HG03025 (cell line): ENCODE measurements around the gene PELI2.

ENCODE experiments used
- ATAC-seq: cut with Tn5 transposase; IDR thresholded peaks from one replicate; pipeline ENCODE4 v1.9.1; 2021; ENCODE audit warnings: mild to moderate bottlenecking, moderate library complexity; ENCODE audit not compliant: unreplicated experiment, low FRiP score

PELI2 gene

DNA sequence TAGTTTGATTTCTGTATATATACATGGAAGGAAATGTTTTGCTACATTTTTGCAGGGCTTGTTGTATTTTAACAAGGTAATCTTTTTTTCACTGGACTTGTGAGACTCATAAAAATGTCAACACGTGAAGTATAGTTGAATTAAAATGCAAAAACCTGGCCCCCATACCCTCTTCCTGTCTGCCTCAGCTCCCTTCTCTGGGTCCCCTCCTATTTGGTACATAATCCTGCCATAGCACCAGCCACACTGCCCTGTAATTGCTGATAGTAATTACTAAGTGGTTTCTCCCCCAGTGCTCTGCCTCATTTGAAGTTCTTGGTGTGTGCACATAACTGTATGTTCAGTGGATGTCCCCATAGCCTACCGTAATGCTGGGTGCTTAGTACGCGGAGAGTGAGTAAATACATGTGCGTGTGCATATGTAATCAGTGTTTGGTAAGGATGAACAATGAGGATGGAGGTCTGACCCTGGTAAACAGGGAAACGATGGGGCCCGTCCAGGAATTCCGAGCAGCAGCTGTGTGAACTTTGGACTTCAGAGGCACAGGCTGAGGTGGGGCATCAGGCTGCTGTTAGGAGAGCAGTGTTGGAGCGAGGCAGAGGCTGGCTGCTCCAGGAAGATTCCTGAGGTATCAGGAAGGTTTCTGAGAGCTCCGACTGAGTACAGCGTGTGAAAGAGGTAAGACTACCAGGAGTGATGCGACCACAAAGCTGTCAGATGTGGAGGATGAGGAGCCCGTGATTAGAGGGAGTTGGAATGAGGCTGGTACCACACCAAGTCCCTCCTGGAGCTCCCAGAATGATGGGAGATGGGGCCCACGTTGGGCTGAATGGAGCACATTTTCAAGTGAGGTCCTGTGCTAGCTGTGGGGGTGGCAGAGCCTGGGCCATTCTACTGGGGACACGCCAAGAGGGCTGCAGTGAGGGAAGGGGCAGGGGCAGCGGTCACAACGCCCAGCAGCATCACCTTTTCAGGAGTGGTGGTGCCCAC is 106.8 kb downstream of the PELI2 start:
- no peak for ATAC-seq

DNA sequence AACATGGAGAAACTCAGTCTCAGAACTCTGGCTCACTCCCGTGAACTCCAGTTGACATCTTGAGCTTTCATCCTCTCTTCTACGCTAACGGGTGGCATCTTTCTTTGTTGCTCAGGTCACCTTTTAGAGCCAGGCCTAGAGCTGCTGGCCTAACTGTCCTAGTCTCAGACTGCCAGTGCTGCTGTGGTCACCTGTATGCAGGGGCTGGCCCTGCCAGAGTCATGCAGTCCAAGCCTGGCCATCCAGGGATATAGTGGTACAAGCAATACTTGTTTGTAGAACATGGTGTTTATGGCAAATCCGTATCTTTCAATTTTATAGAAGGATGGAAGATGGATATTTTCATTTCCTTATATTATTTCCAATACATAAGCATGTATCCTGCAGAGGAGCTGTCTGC is 117.2 kb downstream of the PELI2 start:
- no peak for ATAC-seq

DNA sequence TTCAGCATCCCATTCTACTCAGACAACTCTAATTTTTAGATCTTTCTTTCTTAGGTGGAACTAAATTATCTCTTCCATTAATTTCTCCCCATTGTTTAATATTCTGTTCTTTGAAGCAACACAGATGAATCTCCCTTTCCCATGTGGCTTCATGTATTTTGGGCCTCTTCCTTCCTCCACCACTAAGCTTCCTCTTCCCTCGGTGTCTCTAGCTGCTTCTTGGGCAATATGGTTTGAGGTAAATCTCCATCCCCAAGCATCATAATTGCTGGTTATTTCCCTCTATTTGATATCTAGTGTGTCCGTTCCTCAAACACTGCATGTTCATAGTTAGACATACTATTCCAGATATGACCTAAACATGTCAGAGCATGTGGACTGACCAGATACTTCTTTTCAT is 119.2 kb downstream of the PELI2 start:
- ATAC-seq: no peak

- no peak for ATAC-seq
Measured at GRCh38 chr14:56241461-56241860, 123.2 kb downstream of the PELI2 start.

GRCh38 chr14:56243110-56243509 is 124.9 kb downstream of the PELI2 start:
- no peak for ATAC-seq

DNA sequence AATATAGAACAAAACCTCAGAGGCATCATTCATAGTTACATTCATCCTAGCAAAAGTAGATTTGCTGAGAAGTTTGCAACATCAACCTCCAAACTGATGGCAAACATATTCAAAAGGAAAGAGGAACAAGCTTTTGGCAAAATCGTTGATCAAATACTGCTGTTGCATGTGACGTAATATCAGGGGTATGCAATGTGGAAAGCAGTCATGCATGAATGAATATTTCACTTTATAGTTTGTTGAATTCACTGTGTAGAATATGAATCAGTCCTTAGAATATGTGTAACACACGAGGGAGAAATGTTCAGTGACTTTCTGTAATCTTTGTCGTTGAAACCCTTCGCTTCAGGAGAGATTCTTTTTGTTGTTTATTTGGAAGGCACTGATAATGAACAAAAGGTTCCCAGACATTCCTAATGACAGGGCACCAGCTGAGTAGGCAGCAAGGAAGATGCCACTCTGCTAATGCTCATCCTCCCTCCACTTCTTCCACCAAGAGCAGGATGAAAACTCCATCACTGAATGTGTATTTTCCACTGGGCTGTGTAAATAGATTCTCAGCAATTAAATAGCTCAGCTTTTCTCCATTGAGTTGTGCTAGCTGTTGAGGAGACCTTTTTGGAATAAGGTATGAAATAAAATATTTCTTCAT is 126.1 kb downstream of the PELI2 start:
- no peak for ATAC-seq

DNA sequence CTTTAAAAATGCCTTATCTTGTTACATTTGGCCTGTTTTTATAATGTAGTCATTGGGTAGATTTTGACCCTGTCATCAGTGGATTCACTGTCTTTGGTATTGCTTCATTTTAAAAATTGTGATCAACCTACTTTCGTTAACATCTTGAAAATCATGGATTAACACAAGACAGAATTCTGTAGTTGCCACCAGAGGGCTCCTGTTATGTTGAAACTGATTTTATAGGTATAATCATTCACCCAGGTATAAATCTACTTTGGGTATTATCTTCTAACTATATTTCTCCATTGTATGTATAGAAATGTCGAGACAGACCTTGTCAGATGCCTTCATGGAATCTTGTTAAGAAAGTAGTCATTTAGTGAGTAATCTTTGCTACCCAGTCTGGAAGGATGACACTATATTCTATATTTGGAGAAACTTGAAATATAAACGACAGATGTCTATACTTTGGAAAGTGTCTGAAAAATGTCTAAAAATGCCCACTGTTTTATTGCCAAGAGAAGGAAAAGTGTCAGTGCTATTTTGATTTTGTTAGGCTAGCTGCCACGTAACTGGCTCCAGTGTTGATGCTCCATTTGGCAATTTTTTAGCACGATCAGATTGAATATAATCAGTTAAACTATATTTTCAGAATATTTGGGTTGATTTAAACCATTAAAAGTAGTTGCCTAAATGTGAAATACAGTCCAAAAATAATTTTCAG is 129.4 kb downstream of the PELI2 start:
- no peak for ATAC-seq

- no peak for ATAC-seq
Measured at GRCh38 chr14:56248442-56248841, 130.2 kb downstream of the PELI2 start.

GRCh38 chr14:56261046-56261445 is 142.8 kb downstream of the PELI2 start:
- no peak for ATAC-seq

- no peak for ATAC-seq
Measured at GRCh38 chr14:56262530-56262929, 144.3 kb downstream of the PELI2 start.

DNA sequence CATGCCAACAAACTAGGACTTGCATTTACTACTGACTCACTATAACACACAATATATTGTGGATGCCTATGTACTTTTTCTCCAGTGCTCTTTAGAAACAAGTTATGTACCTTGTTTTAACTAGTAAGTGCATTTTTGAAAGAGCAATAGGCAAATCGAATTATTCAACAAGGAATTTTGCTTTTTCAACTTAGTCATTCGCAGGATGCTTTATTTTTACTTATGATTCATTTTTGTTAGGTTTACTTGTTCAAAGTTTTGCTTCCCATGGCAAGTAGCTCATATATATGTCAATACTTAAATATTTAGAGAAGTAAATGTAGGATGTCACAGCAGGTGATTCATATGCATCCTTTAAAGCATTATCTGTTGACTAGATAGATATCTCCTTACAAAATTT is 149.8 kb downstream of the PELI2 start:
- no peak for ATAC-seq

DNA sequence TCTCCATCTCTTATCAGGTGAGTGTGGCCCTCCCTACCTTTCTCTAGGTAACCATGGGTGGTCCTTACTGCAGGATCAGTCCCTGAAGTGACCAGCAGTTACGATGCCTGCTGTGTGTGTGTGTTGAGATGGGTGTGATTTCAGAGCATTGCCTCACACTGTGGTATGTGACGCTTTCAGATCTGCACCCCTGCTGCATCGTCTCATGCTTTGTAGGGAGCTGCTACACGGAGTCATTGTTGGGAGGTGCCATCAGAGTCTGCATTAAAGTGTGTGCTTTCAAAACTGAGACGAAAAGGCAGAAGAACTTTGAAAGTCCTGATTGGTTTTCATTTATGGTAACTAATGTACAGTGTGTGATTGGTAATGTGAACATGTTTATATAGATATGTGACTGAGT is 150.5 kb downstream of the PELI2 start:
- ATAC-seq: no peak

DNA sequence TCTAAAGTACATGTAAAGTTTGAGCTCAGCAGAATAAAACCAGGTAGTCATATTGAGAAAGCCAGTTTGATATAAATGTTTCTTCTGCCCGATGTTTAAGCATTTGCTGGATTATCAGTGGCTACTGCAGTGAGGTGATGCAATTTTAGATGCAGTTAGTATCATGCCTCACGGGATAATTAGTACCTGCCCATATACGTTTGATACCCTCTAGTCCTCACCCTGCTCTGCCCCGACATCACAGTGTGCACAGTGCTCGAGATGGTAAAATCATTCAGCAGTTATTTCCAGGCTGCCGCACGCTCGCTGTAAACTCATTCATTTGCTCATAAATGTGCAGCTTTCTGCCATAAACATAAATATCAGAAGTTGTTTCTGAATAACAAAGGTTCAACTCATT is 152.7 kb downstream of the PELI2 start:
- ATAC-seq: no peak

- no peak for ATAC-seq
Measured at GRCh38 chr14:56271970-56272369, 153.8 kb downstream of the PELI2 start.

GRCh38 chr14:56273155-56273554 is 154.9 kb downstream of the PELI2 start:
- ATAC-seq: no peak

DNA sequence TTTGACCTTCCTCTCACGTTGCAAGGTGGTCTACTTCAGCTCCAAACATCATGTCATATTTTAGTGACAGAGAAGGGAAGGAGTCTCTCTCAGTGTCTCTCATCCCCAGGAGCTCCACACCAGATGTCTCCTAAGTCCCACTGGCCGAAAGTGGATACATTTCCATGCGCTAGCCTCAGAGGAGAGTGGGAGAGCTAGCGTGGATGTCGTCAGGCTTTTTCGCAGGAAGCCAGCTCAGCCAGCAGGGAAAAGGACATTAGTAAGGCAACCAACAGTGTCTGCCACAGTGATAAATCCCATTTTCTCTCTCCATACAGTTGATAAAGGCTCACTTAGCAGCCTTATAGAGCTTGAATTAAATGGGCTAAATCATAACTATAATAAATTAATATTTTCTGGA is 155.7 kb downstream of the PELI2 start:
- ATAC-seq: no peak

GRCh38 chr14:56274556-56274955 is 156.3 kb downstream of the PELI2 start:
- ATAC-seq: no peak

GRCh38 chr14:56276108-56276507 is 157.9 kb downstream of the PELI2 start:
- no peak for ATAC-seq

- no peak for ATAC-seq
Measured at GRCh38 chr14:56278383-56278782, 160.2 kb downstream of the PELI2 start.

GRCh38 chr14:56280843-56281242 is 162.6 kb downstream of the PELI2 start:
- ATAC-seq: no peak

GRCh38 chr14:56282179-56282578 is 164.0 kb downstream of the PELI2 start:
- ATAC-seq: no peak
